ENCODE data around the gene PLEKHN1. TPM values are rescaled to one million over a fixed set of nuclear protein-coding genes. Genes with fewer than 3 reads are reported as not detected.
A peak's percentile ranks its signal among the peaks of the same experiment; 100 is the strongest.

Gene PLEKHN1
- total and polyA plus RNA-seq, 8 donors: 0.11 to 5.1 (median 0.55) TPM

DNA sequence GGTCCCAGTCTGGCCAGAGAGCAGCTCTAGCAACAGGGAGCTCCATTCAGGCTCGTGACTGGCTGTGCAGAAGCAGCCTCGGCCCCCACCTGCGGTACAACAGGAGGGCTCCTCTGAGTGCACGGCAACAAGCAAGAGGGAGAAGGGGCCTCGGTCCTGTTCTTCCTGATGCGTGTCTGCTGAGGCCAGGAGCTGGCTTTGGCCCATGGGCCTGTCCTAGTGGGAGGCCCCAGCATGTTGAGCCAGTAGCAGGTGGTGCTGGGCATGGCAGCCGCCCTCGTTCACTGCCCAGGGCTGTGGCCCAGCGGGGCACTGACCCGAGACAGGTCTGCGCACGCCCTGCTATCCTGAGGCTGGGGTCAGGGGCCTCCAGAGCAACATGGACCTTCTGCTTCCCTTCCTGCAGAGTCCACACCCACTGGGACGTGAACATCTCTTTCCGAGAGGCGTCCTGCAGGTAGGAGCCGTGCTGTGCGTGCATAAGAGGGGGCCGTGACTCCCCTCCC is 35.6 kb upstream of the PLEKHN1 start:
- no peaks in the 10 kb centered on the region for H3K36me3 ChIP-seq
- ATAC-seq: no peak
- H3K27me3 ChIP-seq: peaks cover 16 to 90% of the 10 kb centered on the region in 2 donors
- intact Hi-C loops (cut with DNase I): no loop called here
- H3K4me1 ChIP-seq: peaks cover 2 to 3% of the 10 kb centered on the region in 2 donors
- H3K27ac ChIP-seq: no peak overlapping the region
- no peak overlapping the region for H3K4me3 ChIP-seq
- H3K9me3 ChIP-seq: no peaks in the 10 kb centered on the region
- DNase-seq: no peak
- TF ChIP-seq, protein P1, sequence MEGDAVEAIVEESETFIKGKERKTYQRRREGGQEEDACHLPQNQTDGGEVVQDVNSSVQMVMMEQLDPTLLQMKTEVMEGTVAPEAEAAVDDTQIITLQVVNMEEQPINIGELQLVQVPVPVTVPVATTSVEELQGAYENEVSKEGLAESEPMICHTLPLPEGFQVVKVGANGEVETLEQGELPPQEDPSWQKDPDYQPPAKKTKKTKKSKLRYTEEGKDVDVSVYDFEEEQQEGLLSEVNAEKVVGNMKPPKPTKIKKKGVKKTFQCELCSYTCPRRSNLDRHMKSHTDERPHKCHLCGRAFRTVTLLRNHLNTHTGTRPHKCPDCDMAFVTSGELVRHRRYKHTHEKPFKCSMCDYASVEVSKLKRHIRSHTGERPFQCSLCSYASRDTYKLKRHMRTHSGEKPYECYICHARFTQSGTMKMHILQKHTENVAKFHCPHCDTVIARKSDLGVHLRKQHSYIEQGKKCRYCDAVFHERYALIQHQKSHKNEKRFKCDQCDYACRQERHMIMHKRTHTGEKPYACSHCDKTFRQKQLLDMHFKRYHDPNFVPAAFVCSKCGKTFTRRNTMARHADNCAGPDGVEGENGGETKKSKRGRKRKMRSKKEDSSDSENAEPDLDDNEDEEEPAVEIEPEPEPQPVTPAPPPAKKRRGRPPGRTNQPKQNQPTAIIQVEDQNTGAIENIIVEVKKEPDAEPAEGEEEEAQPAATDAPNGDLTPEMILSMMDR (IDR thresholded peaks at IDR 0.05): no peak

DNA sequence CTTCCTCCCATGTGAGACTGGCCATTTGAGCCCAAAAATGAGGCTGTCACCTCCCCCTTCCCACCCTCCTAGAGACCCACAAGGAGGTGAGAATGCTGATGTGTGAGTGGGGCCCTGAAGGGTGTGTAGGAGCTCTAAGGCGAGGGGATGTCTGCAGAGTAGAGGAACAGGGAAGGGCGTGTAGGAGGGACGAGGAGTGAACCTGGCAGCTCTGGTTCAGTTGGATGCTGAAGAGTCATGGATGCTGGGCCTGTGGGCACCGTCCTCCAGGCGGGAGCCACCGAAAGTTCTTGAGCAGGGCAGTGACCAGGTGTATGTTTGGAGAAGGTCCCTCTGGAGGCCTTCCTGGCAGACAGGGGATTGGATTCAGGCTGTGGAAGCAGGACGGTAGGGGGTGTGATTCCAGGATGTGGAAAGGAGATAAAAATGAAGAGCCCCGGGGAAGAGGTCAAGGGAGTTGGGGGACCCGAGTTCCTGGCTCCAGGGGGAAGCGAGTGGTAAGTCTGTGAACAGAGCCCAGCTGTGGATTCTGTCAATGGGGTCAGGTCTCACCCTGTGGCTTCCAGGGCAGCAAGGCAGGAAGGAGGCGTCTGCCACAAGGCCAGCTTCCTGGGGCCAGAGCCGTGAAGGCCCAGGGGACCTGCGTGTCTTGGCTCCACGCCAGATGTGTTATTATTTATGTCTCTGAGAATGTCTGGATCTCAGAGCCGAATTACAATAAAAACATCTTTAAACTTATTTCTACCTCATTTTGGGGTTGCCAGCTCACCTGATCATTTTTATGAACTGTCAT is 34.7 kb upstream of the PLEKHN1 start:
- Histone ChIP-seq H3K27ac (no peak overlapping the region), H3K9me3 (no peaks in the 10 kb centered on the region), H3K4me3 (no peak overlapping the region), H3K4me1 (peaks cover 0 to 5% of the 10 kb centered on the region in 2 donors), H3K27me3 (peaks cover 11 to 90% of the 10 kb centered on the region in 2 donors), H3K36me3 (no peaks in the 10 kb centered on the region)
- intact Hi-C loops (cut with DNase I): no loop called here
- ATAC-seq (no peak), DNase-seq (no peak)
- TF ChIP-seq, protein P1 (IDR thresholded peaks at IDR 0.05): no peak

DNA sequence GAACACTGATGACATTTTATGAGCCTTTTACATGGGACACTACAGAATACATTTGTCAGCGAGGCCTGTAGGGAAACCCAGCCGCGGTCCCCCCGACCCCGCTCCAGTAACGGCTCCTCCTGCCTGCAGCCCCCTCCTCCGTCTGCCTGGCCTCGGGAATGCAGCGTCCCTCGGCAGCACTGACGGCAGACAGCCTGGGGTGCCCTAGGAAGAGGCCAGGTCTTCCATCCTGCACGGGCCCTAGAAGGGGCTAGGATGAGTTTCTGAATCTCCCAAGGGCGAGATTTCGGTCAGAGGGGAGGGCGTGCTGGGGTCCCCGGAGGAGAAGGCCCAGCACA is 34.1 kb upstream of the PLEKHN1 start:
- Histone ChIP-seq H3K27me3 (peaks cover 11 to 90% of the 10 kb centered on the region in 2 donors), H3K27ac (no peak overlapping the region), H3K9me3 (no peaks in the 10 kb centered on the region), H3K4me3 (no peak overlapping the region), H3K36me3 (no peaks in the 10 kb centered on the region), H3K4me1 (peaks cover 0 to 5% of the 10 kb centered on the region in 2 donors)
- no peak for DNase-seq
- TF ChIP-seq, protein P1 (IDR thresholded peaks at IDR 0.05): no peak
- intact Hi-C loops (cut with DNase I): no loop called here
- ATAC-seq: no peak

DNA sequence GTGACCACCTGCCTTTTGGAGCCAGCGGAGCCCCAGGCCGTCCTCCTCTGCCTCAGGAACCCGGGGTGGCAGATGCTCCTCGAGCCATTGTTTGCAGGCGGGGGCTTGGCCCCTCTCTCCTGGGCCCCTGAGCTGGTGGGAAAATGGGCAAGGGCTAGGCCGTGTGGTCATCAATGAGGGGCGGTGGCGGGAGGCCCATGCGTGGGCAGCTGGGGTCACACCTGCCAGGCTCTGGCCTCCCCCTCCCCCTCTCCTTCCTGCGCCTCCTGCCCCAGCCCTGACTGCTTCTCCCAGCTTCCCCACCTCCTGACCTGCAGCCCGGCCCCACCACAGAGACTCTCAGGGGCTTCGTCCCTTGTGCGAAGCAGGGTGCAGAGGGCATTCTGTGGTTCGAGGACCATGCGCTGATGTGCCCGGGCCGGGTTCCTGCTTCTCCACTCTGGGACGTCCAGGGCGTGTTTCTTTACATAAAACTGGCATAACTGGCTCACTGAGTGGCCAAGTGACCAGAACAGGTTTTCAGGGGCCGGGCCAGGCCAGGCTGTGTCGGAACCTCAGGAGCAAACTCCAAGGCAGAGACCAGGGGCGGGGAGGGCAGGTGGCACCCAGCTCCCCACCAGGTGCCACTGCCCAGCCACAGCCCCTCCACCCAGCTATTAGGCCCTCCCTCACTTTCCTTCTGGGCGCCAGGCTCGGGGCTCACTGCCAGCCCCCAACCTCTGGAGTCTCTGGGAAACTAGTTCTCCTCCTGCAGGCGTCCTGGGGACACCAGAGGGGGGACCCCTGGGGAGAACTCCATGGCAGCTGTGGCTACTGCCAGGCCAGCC is 33.3 kb upstream of the PLEKHN1 start:
- Histone ChIP-seq H3K27ac (no peak overlapping the region), H3K4me3 (no peak overlapping the region), H3K9me3 (no peaks in the 10 kb centered on the region), H3K27me3 (peaks cover 11 to 90% of the 10 kb centered on the region in 2 donors), H3K36me3 (no peaks in the 10 kb centered on the region), H3K4me1 (peaks cover 0 to 5% of the 10 kb centered on the region in 2 donors)
- intact Hi-C loops (cut with DNase I): no loop called here
- ATAC-seq: peak; percentile 90
- DNase-seq: peak in 3 of 4 donors; percentile 38 to 84 (median 74)
- TF ChIP-seq, protein P1 (IDR thresholded peaks at IDR 0.05): no peak

DNA sequence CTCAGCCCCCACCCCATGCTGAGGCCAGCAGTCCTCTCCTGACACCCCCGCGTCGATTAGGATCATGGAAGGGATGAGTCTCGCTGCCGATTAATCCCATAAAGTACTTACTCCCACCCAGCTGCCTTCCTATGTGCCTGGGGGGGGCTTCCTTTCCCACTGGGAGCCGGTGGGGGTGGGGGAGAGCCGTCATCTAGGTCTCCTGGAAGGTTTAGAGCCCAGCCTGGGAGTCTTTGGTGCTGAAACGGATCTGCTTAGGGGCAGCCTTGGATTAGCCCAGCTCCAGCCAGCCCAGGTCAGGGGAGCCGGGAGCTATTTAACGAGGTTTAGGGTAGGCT is 32.7 kb upstream of the PLEKHN1 start:
- no peak overlapping the region for H3K27ac ChIP-seq
- intact Hi-C loops (cut with DNase I): no loop called here
- TF ChIP-seq, protein P1 (IDR thresholded peaks at IDR 0.05): no peak
- peaks cover 11 to 91% of the 10 kb centered on the region in 2 donors for H3K27me3 ChIP-seq
- no peak overlapping the region for H3K4me3 ChIP-seq
- ATAC-seq (peak; percentile 16), DNase-seq (no peak)
- H3K4me1 ChIP-seq: peaks cover 0 to 5% of the 10 kb centered on the region in 2 donors
- no peaks in the 10 kb centered on the region for H3K9me3 ChIP-seq
- H3K36me3 ChIP-seq: no peaks in the 10 kb centered on the region

Data from left lung (tissue), 10 donors.